Loucy (cell line): ENCODE measurements around the gene RPP14.
A peak's percentile ranks its signal among the peaks of the same experiment; 100 is the strongest.

Source experiments
- H2AFZ ChIP-seq: fragments of 200-600 bp; sonication (generic); 2 replicates; pipeline ENCODE4 v1.6.0; 2016; ENCODE audit warnings: antibody characterized with exemption, mild to moderate bottlenecking, low read length, moderate library complexity
- H3F3A ChIP-seq: fragments of 200-600 bp; 2 replicates; pipeline ENCODE4 v1.6.0; 2016; ENCODE audit warnings: antibody characterized with exemption, low read depth, mild to moderate bottlenecking
- H3K27me3 ChIP-seq: fragments of 200-600 bp; sonication (generic); 2 replicates; pipeline ENCODE4 v1.6.1; 2014; ENCODE audit warnings: low read length, mild to moderate bottlenecking; ENCODE audit not compliant: insufficient read depth, poor library complexity, severe bottlenecking
- H3K36me3 ChIP-seq: fragments of 200-600 bp; sonication (generic); 2 replicates; pipeline ENCODE4 v1.6.1; 2016; ENCODE audit warnings: low read length; ENCODE audit not compliant: insufficient read depth
- H3K4me1 ChIP-seq: fragments of 200-600 bp; sonication (generic); 2 replicates; pipeline ENCODE4 v1.5.1; 2014; ENCODE audit warnings: low read length, mild to moderate bottlenecking; ENCODE audit not compliant: insufficient read depth, poor library complexity, severe bottlenecking
- H3K4me2 ChIP-seq: fragments of 200-600 bp; sonication (generic); 2 replicates; pipeline ENCODE4 v1.6.0; 2014; ENCODE audit warnings: antibody characterized with exemption, low read length, low read depth, mild to moderate bottlenecking; ENCODE audit not compliant: poor library complexity, severe bottlenecking
- H3K4me3 ChIP-seq: fragments of 200-600 bp; sonication (generic); 2 replicates; pipeline ENCODE4 v1.5.1; 2014; ENCODE audit warnings: low read length, mild to moderate bottlenecking, mixed read lengths; ENCODE audit not compliant: poor library complexity, severe bottlenecking
- H3K79me2 ChIP-seq: fragments of 200-600 bp; sonication (generic); 2 replicates; pipeline ENCODE4 v1.6.1; 2014; ENCODE audit warnings: low read length; ENCODE audit not compliant: insufficient read depth
- H3K9ac ChIP-seq: fragments of 200-600 bp; sonication (generic); 2 replicates; pipeline ENCODE4 v1.6.0; 2014; ENCODE audit warnings: mild to moderate bottlenecking, low read depth, low read length, moderate library complexity; ENCODE audit not compliant: poor library complexity, severe bottlenecking
- H3K9me2 ChIP-seq: fragments of 200-600 bp; sonication (generic); replicated peaks from 2 replicates; pipeline ENCODE4 v1.6.1; 2016; ENCODE audit warnings: low read depth, low read length, mixed read lengths
- H3K9me3 ChIP-seq: fragments of 200-600 bp; sonication (generic); 2 replicates; pipeline ENCODE4 v1.6.1; 2014; ENCODE audit warnings: mild to moderate bottlenecking, antibody characterized with exemption, low read length, low read depth; ENCODE audit not compliant: insufficient read depth
- H4K20me1 ChIP-seq: fragments of 200-600 bp; sonication (generic); 2 replicates; pipeline ENCODE4 v1.6.0; 2014; ENCODE audit warnings: antibody characterized with exemption, low read length, mild to moderate bottlenecking; ENCODE audit not compliant: insufficient read depth, poor library complexity, severe bottlenecking
- CTCF ChIP-seq: fragments of 200-600 bp; sonication (generic); conservative IDR thresholded peaks from 2 replicates; pipeline ENCODE4 v1.5.1; 2014; ENCODE audit warnings: mild to moderate bottlenecking, antibody characterized with exemption, low read length
- EZH2phosphoT487 ChIP-seq: fragments of 200-600 bp; IDR thresholded peaks from 2 replicates; pipeline ENCODE4 v1.6.1; 2018; ENCODE audit warnings: antibody characterized with exemption, mild to moderate bottlenecking, moderate library complexity, borderline replicate concordance

Gene RPP14

GRCh38 chr3:58308728-58309127 is 2.7 kb downstream of the RPP14 start:
- peaks cover 53% of the 10 kb centered on the region for H3K79me2 ChIP-seq
- no peaks in the 10 kb centered on the region for H3K9me3 ChIP-seq

GRCh38 chr3:58317811-58318210 is 11.8 kb downstream of the RPP14 start:
- Histone ChIP-seq H2AFZ (no peak overlapping the region), H3K9me2 (no peaks in the 10 kb centered on the region), H3K9me3 (no peaks in the 10 kb centered on the region), H3K79me2 (no peaks in the 10 kb centered on the region), H3K36me3 (peaks cover 51% of the 10 kb centered on the region; the same call in 1 of the 2 replicates), H3K9ac (no peak overlapping the region), H4K20me1 (no peaks in the 10 kb centered on the region), H3K4me2 (no peak overlapping the region), H3K4me3 (no peak overlapping the region), H3K4me1 (no peaks in the 10 kb centered on the region), H3K27me3 (no peaks in the 10 kb centered on the region), H3F3A (no peaks in the 10 kb centered on the region)
- TF ChIP-seq CTCF (no peak), EZH2phosphoT487 (no peak)

More at GRCh38 chr3:58308728-58309127, 2.7 kb downstream of the RPP14 start:
- Histone ChIP-seq H3K4me2 (peak overlapping the region; percentile 92), H3F3A (no peaks in the 10 kb centered on the region), H2AFZ (no peak overlapping the region), H3K4me3 (peak overlapping the region; percentile 83), H3K27me3 (no peaks in the 10 kb centered on the region), H3K9me2 (no peaks in the 10 kb centered on the region), H3K9ac (peak overlapping the region; percentile 90), H4K20me1 (peaks cover 36% of the 10 kb centered on the region), H3K4me1 (peaks cover 16% of the 10 kb centered on the region), H3K36me3 (peaks cover 29% of the 10 kb centered on the region; the same call in 1 of the 2 replicates)
- TF ChIP-seq EZH2phosphoT487 (no peak), CTCF (no peak)

DNA sequence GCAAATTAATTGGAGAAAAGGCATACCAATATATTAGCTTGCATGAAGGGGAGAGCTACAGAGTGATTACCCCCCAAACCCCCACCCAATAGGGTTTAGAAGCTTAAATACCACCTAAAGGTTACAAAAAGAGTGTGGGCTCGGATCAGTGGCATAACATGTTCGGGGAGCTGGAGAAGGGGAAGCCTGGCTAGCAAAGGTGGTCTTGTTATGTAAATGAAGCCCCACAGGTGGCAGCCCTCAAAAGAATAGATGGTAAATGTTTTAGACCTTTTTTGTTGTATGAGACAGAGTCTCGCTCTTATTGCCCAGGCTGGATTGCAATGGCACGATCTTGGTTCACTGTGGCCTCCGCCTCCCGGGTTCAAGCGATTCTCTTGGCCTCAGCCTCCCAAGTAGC is 15.7 kb downstream of the RPP14 start:
- H2AFZ ChIP-seq, result no peak overlapping the region
- no peak for TF ChIP-seq EZH2phosphoT487
- no peak for TF ChIP-seq CTCF
- H3K4me1 ChIP-seq, result peaks cover 13% of the 10 kb centered on the region
- H3K79me2 ChIP-seq, result no peaks in the 10 kb centered on the region
- no peak overlapping the region for H3K4me2 ChIP-seq
- H3K36me3 ChIP-seq, result peaks cover 23% of the 10 kb centered on the region; the same call in 1 of the 2 replicates
- no peak overlapping the region for H3K4me3 ChIP-seq
- H3K27me3 ChIP-seq, result no peaks in the 10 kb centered on the region
- no peaks in the 10 kb centered on the region for H3K9me3 ChIP-seq
- H3K9ac ChIP-seq, result no peak overlapping the region
- no peaks in the 10 kb centered on the region for H3K9me2 ChIP-seq
- no peaks in the 10 kb centered on the region for H3F3A ChIP-seq
- no peaks in the 10 kb centered on the region for H4K20me1 ChIP-seq
